ENCODE data around the gene DCDC2B.

DCDC2B gene

DNA sequence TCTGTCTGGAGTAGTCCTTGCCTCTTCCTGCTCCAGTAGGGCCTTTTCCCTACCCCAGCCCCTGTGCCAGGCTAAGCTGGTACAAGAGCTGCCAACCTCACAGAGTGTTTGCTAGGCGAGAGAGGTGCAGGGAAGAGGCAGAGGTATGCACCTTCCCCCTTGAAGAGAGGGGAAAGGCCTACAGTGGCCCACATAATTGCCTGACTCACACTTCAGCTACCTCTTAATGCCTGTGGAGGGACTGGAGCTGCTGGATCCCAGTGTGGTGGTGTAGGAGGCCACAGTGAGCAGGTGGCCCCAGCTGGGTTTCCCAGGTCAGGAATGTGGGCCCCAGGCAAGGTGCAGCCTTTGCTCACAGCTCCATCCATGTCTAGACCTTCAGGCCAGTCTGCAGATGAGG, 11.8 kb upstream of the DCDC2B start:
- no peak for DNase-seq

DNA sequence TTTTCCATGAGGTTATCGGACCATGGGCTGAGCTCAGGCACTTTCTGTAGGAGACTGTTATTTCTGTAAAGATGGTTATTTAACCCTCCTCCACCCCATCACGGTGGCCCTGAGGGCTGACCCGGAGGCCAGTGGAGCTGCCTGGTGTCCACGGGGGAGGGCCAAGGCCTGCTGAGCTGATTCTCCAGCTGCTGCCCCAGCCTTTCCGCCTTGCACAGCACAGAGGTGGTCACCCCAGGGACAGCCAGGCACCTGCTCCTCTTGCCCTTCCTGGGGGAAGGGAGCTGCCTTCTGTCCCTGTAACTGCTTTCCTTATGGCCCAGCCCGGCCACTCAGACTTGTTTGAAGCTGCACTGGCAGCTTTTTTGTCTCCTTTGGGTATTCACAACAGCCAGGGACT, 11.1 kb upstream of the DCDC2B start:
- DNase-seq = no peak

DNA sequence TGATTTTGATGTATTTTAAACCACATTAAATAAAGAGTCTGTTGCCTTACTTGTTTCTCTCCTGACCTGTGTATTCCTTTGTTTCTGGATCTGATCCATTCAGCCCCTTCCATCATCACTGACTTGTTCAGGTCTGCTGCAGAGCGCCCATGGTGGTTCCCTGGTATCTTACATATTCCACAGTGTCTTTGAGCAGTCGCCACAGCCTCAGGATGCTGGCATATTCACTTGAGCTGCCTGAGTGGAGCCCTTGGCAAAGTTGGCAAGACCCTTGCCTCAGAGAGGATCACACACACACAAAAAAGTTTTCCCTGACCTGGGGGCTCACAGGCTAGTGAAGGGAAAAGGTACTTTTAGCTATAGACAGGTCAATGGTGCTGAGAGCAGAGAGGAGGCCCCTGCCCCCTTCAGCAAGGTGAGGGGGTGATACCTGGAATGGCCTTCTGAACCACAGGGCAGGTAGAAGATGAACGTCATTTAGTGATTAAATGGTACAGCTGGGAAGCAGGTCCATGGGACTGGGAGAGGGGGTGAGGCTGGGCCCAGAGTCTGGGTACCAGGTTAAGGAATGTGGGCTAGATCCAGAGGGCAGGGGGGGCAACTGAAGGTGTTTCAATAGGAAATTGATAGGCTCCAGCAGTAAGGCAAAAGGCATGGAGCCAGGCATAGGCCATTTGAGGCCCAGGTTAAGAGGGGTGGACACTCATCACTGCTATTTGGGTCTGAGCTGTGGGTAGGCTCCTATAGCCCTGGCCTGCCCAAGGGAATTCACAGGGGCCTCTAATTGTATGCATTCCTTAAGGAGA, 10.4 kb upstream of the DCDC2B start:
- DNase-seq = no peak

DNA sequence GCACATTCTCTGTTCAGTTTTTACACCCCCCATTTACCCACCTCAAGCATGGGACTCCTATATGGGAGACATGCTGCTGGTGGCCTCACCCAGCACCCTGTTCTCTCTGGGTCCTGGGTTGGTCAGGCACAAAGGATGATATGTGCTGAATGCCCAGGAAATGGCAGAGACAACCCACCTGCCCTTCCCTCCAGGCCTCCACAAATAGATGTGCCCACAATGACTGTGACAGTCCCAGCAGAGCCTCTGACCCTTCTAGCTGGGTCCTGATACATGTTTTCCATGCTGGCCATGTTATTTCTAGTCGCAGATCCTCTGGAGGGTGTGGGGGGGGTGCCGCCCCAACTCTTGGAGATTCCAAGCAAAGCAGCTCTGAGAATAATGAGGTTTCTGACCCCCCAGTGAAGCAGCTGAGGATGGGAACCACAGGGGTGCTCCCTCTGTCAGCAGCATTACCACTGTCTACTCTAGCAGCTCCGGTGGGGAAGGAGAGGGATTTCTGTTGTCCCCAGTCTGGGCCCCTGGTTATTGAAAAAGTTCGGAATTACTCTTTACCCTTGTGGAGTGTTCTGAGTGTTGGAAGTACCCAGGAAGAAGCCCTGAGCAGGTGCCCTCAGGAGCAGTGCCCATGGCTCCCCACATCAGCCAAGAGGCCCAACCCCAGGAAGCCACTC, 9.7 kb upstream of the DCDC2B start:
- no peak for DNase-seq

DNA sequence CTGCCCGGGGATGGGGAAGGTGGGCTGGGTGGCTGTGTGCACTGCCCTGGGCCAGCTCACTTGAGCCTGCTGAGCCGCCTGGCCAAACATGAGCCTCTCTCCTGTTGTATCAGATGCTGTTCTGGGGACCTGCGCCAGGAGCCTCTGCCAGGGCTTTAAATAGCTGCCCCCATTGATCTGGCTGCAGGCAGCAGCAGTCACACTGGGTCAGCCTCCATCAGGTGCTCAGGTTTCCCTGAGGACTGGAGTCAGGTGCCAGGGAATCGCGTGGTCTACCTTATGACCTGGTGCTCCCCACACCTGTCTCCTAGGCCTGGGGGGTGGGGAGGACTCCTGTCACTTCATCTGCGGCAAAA, 9.2 kb upstream of the DCDC2B start:
- no peak for DNase-seq

DNA sequence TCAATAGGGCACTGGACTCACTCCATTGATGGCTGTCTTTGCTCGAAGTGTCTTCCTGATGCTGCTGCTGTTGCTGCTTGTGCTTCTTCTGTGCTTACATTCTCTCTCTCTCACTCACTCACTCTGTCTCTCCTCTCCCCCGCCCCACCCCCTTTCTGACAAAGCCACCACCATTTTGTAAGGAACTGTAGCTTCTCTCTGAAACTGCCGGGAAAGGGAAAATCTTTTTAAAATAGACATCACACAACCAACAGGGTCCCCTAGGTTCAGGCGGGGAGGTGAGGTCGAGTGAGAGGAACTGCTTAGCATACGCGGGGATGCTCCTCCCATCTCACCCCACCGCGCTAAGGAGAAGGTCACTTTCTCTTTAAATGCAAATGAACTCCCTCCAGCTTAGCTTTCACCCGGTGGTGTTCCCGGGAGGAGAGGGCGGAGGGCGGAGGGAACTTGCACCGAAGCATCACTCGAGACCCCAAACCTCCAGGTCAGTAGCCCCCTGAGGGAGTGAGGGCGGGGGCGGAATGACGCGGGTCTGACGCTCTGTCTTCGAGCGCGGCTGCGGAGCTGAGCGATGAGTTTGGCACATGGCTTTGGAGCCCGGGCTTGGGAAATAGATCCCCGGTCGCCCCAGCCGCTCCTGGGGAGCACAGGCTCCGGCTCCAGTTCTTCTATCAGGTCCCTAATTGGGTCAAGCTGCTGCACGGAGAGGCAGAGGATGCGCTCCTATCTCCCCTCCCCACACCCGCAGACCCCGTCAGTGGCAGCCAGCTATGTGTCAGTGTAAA, 8.5 kb upstream of the DCDC2B start, which contains the start of gene CCDC28B:
Gene CCDC28B, plus strand, starts transcription at position 370 of the 785 bp plus-strand sequence. CDS start 1,341 bp downstream, outside the sequence.
- peak; percentile 58 for DNase-seq

DNA sequence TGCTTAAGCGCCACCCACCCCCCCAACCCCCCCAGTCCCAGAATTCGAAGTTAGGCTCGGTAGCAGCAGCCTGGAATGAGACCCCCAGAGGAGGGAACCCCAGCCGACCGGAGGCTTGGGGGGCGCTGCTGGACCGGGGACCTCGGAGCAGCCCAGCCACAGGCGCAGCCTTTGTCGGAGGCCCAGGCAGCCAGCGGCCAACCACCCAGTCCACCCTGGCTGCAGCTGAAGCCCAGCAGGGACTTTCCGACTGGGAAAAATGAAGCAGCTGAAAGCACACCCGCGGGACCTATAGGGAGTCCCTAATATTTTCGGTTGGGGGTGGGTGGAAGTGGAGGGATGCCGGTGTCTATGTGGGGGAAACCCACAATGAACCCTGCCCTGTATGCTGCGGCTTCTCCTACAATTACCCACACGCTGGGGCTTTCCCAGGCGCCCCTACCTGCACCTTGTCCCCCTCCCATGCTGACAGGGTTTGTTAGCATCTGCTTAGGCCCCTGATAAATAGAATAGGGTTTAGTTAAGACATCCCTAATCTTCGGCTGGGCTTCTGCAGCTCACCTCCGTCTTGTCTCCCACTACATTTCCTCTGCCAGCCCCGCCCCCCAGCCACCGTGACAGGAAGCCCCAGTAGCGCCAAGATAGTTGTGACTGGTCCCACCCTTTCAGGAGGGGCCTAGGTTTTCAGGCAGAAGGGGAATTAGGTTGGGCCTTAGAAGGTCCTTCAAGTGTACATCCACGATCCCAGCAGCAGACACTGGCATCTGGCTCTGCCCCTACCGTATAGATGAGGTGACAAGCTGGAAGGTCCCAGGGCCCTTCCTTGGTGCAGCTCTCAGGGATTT, 7.7 kb upstream of the DCDC2B start:
- DNase-seq = peak; percentile 84

DNA sequence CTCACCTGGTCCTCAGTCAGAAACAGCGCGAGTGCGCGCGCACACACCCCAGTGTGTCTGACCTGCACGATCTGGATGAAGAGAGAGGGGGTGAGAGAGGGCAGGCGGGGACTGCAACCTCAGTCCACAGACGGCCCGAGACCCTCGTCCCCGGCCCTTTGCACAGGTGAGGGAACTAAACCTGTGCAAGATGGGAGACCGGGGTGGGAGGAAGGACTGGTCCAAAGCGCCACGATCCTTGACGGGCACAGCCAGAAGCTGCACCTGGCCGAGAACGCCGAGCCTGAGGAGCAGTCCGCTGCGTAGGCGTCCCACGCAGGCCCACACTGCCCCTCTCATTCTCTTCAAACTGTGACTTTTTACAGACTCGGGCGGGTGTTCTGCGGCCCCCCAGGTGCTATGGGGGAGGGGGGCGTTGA, 3.9 kb upstream of the DCDC2B start:
- no peak for DNase-seq

DNA sequence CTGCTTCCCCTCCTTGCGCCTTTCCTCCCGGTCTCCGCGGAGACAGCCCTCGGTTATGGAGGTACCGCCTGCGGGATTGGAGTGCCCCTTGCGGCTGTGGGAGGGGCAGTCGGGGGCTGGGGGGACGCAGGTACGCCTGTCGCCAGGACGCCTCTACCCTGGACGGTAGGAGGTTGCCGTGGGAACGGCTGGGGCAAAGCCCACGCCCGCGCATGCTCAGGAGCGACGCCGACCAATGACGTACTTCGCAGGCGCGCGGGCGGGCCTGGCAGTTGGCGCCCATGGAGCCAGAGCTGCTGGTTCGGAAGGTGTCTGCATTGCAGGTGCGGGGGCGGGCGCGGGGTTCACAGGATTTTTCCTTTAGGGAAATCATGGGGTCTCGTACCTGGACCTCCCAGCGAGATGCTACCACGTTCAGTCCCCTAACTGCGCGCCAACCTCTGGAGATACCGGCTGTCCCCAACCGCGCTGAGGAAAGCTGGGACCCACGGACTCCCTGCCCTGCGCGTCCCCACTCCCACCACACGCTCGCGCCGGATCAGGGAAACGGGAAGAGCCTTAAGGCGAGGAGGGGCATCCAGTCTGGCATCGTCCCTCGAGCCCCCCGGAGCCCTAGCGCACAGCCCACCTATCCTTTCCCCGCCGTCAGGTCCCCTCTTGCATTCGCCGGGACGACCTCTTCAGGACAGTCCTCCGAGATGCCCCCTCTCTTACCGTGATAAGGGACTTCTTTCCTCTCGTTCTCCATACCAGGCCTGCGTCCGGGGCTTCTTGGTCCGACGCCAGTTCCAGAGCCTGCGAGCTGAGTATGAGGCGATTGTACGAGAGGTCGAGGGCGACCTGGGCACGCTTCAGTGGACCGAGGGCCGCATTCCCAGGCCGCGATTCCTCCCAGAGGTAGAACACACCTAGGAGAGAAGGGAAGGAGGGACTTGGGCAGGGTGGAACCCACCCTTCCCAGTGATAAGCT, 3.2 kb upstream of the DCDC2B start, which contains the start of gene IQCC:
Gene IQCC, plus strand, starts transcription at position 271 of the 970 bp plus-strand sequence. Its CDS starts 11 bp downstream, at position 282.
- peak; percentile 90 for DNase-seq

DNA sequence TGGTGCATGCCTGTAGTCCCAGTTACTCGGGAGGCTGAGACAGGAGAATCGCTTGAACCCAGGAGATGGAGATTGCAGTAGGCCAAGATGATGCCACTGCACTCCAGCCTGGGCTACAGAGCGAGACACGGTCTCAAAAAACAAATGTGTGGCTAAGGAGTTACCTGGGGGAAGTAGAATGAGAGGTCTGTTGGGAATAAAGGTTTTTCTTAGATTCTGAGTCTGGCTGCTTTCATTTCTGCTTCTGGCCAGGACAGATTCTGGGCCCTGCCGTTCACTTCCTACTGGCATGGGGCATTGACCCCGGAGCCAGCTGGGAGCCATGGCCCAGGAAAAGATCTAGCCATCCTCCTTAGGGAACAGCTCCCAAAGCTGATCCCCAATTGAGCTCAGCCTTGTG, 420 bp upstream of the DCDC2B start:
- DNase-seq = no peak

DNA sequence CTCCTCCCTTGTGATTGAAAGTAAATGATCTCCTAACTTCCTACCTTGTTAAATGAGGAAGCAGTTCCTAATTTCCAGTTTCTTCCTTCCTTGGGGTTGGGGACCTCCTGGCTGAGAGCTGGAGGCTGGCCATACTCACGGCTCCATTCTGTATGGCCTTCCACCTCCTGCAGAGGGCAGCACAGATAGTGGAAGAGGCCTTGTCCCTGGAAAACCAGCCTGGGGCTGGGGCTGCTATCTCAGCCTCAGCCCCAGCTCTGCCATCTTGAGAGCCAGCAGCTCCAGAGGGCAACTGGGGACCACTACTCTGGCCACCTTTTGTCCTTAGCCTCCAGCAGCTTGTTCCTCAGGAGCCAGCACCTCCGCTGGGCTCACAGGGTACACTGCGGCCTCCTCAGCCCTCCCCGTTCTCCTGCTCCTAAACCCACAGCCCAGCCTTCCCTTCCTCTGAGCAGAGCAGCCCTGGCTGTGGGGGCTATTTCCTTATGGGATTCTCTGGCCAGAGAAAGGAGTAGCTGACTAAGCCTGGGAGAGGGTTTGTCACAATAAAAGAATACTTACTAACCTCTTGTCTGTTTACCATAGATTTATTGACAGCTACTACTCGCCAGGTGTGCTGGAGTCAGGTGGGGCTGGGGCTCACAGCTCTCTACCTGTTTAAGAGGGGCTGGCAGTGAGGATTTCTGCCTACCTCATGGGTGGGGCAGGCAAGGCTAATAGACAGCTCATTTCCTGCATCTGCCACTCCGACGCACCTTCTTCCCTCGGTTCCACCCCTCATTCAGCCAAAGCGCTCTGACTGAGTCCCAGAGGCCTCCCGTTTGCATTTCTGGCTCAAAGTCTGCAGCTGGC, 7.0 kb downstream of the DCDC2B start:
- DNase-seq = peak; percentile 70

DNA sequence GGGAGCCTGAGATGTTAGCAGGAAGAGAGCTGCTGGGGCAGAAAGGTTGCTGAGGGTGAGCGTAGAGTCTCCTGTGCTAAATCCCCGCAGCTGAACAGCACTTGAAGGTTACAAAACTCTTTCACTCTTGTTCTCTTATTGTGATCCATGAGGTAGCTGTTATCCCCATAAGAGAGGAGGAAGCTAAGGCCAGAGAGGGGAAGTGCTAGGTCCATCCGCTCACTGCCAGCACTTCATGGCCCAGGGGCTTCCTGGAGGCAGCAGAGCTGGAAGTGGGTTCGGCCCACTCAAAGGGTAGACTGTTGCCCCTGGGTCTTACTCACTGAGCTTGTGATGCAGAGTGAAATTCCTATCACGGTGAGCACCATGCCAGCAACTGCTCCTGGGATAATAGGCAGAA, 7.7 kb downstream of the DCDC2B start:
- DNase-seq = no peak

DNA sequence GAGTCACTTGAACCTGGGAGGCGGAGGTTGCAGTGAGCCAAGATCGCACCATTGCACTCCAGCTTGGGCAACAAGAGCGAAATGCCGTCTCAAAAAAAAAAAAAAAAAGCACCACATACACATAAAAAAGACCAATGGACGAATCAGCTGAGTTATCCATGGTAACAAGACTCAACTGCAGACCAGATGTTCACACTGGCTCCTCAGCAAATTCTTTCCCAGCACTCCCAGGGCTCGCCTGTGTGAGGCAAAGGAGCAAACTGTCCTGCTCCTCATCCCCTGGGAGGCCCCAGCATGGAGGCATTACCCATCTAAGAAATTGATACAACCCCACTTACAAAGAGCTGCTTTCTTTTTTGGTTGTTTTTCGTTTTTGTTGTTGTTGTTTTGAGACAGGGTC, 10.1 kb downstream of the DCDC2B start:
- DNase-seq = no peak

DNA sequence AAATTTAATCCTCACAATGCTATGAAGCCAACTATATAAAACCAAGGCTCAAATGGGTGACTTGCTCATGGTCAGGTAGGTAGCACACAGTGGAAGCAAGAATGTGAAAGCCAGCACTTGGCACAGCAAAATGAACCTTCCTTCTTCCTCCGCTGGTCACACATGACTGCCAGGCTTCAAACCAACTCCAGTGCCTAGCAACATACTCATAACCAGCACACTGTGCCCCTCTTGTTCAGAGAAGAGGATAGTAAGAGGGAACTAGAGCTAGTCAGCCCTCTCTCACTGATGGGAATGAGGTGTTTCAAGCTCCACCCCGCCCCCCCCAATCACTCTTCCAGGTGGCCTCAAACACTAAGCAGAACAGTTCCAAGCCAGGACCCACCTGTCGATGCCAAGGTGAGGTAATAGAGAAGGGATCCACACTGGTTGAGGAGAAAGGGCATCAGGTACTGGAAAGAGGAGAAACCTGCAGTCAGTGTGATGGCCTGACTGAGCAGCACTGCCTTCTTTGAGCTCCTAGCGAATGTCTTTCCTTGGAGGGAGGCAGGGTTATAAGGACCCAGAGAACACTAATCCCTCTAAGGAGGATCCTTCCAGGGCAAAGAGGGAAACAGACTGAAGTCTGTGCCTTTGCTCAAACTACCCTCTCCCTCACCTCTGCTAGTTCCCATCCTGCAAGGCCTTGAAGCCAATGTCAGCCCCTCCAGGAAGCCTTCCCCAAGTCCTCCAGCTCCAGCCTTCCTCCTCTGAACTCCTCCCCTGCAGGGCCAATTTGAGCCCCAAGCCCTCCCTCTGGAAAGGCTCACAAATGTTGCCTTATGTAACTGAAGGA, 12.1 kb downstream of the DCDC2B start:
- no peak for DNase-seq

DNA sequence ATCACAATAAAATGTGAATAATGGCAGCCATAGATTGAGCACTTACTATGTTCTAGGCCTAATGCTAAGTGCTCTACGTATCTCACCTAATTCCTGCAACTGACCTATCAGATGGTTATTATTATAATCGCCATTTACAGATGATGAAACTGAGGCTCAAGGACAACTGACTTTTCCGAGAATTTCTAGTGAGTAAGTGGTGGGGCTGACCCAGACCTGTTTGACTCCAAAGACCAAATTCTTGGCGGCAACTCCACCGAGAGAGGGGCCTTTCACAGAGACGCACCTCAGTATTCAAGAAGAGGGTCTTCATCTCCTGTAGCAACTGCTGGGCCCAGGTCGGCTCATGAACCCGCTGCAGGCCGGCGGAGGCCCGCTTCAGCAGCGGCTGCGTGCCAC, 12.7 kb downstream of the DCDC2B start:
- DNase-seq = no peak

DNA sequence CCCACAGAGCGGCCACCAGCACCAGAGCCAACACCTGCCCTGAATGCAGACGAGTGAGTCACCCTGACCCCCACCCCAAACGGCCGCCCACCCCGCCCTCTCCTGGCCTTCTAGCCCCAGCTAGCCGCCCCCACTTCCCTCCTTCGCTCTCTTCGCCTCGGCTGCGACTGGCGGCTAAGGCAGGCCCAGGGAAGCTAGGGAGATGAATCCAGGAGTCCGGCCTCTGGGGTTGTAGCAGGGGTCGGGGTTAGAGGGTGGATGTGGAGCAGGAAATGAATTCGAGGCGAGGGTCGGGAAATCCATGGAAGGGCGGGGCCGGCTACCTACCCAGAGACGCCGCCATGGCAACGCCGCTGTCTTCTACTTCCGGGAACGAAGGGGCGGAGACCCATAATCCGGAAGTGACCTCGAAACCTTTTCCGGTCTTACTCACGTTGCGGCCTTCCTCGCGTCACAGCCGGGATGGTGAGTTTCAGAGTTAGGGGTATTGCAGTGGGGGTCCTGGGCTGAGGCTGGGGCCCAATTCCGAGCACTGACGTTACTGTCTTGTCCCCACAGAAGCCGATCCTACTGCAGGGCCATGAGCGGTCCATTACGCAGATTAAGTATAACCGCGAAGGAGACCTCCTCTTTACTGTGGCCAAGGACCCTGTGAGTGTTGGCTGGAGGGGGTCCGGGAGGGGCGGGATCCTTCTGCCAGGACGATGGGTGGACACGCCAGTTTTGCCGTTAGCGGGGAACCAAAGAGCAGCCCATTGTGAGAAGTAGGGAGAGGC, 13.3 kb downstream of the DCDC2B start, which contains the start of the genes EIF3I and TMEM234:
Gene EIF3I, plus strand, starts transcription at position 428 of the 776 bp plus-strand sequence. Its CDS starts 35 bp downstream, at position 463.
Gene TMEM234, minus strand, starts transcription at position 374 of the 776 bp plus-strand sequence. Its CDS starts 31 bp downstream, at position 343.
- peak; percentile 93 for DNase-seq

DNA sequence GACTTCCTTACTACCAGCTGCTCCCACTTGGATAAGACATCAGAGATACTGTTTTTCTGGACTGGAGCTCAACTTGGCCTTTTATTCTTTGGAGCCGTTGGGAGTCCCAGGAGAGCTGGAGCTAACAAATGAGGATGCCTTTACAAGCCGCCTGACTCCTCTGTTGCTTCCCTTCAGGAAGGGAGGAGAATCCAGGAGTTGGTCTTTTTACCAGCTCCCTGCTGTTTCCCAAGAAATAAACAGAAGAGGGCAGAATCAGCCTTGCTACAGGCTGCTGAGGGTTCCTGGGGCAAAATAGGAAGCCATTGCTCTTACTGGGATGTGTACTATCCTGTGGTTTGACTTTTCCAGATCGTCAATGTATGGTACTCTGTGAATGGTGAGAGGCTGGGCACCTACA, 14.8 kb downstream of the DCDC2B start:
- no peak for DNase-seq

DNA sequence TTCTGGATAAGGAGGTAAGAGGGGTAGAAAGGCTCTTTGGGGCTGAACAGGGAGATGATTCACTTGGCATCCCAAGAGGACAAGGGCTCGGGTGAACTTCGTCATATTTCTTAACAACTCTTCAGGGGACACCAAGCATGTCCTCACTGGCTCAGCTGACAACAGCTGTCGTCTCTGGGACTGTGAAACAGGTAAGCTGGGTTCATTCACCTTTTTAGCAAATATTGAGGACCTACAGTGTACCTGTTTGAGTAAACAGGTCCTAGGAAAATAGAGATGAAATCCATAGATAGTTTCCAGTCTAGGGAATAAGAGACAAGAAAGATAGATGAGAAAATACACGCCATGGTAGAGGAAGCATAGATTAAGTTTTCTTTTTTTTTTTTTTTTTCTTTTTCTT, 15.4 kb downstream of the DCDC2B start:
- DNase-seq = no peak
